GM21423 (cell line): ENCODE data around the gene HOXA9.
A peak's percentile ranks its signal among the peaks of the same experiment; 100 is the strongest.

Experiments
- ATAC-seq: cut with Tn5 transposase; IDR thresholded peaks from one replicate; pipeline ENCODE4 v1.9.1; 2021; ENCODE audit warnings: mild to moderate bottlenecking, moderate library complexity; ENCODE audit not compliant: unreplicated experiment

The HOXA9 gene

GRCh38 chr7:27130540-27131389, 34.6 kb downstream of the HOXA9 start, which contains the start of gene HOXA4:
TSS of gene HOXA4 (minus strand) at chr7:27130757. CDS start at chr7:27130733, 24 bp downstream.
- peak; percentile 71 for ATAC-seq

DNA sequence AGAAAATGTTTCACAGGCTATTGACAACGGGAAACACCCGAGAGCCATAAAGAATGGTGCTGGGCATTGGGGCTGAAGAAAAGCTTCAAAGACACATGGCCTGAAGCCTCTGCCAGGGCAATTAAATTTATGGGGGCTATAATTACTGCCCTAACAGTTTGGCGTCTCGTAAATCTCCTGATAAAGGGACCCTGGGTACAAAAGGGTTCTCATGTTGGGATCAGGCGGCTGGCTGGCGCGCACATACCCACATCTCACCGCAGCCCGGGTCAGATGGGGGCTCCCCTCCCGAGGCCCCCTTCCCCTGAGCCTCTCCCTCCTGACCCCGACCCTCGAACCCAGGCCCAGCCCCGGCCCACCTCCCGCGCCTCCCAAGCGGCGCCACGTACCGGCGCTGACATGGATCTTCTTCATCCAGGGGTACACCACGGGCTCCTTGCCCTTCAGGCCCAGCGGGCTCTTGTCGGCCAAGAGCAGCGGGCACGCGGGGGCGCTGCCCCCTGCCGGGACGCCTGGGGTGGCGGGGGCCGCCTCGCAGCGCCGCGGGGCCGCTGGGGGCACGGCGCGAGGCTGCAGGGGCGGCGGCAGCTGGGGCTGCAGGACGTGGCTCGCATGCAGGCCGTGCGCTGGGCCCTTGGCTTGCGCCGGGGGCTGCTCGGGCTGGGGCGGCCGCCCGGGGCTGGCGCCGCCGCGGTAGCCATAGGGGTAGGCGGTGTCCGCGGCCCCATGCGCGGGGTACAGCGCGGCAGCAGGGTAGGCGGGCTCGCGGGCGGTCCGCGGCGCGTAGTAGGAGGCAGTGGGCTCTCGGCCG, 35.4 kb downstream of the HOXA9 start:
- no peak for ATAC-seq

- ATAC-seq, result no peak
These were observed 36.3 kb downstream of the HOXA9 start for GRCh38 chr7:27128776-27129728.

DNA sequence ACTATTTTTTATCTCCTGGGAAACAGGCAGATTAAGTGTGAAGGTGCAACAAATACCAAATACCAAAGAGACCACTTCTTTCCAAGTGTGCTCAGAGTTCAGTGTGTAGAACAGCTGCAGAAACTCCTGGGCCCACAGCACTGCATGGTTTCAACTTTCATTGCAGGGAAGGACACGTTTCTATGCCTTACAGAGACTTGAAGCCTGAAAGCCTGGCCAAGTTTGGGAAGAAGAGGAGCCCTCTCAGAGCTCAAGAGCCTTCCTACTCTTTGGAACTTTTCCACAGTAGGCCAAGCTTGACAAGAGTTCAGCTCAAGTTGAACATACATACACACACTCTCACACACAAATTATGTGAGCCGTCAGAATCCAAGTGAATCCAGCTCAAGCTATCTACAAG, 37.3 kb downstream of the HOXA9 start:
- ATAC-seq, result no peak

GRCh38 chr7:27126596-27127327, 38.6 kb downstream of the HOXA9 start:
- no peak for ATAC-seq

DNA sequence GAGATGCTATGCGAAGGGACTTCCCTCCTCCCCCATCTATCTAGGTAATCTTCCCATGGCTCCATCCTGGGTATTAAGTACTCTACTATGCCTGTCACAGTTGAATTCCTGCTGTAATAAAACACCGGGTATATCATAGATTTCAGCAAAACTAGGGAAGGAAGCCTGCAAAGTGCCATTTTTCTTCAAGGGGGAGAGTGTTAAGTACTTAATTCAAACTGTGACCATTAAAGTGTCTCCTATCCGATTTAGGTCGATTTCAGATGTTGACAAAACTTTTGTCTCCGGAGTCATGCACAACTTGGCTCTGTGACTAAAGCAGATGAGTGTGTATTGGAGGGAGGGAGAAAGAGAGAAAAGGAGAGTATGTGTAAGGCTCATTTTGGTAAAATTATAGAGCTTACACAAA, 39.3 kb downstream of the HOXA9 start:
- ATAC-seq, result no peak

- no peak for ATAC-seq
These were observed 40.2 kb downstream of the HOXA9 start for GRCh38 chr7:27124902-27125689.

GRCh38 chr7:27124096-27124901, 41.0 kb downstream of the HOXA9 start:
- ATAC-seq, result no peak

DNA sequence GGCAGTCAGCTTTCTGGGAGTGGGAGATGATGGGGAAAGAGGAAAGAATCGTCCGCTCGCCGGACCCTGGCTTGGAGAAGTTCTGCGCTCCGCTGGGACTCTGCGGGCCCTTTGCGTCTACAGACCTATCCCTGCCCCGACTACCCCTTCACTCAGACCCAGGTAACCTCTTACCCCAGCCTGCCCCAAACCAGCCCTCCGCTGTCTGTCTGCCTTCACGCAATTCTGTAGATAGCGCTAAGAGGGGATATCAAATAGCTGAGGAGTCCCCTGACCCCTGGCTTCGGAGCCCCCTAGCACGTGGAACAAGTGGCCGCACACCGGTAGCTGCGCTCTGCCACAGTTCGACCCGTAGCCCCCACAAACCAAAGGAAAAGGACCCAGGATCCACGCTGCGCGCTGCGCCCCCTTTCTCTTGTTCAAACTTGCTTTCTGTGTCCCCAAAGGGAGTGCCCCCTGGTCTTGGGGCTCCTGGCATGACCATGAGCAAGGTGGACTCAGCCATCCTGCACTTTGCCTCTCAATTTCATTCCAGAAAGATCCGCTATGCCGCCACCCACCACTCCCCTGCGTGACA, 41.8 kb downstream of the HOXA9 start:
- ATAC-seq, result no peak

DNA sequence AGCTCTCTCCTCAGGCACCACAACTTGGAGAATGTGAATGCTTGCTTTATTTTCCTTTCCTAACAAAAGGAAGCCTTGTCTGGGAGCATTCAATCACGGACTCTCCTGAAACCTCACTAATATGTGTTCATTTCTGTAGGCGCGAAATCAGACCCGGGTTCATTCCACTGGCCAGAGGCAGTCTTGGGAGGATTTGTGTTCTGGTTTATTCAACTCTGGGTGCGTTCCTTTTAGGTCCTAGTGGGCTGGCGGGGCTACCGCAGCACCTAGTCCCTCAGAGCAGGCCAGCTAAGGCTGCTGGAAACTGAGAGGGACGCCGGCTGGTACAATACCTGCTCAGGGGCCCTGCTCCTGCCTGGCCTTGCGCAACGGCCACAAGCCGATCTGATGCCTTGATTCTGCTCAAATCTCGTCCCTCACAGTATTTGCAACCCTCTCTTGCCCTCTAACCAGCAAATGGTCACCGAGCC, 42.3 kb downstream of the HOXA9 start:
- ATAC-seq, result no peak

GRCh38 chr7:27122077-27122910, 43.0 kb downstream of the HOXA9 start:
- no peak for ATAC-seq

- ATAC-seq, result no peak
These were observed 43.7 kb downstream of the HOXA9 start for GRCh38 chr7:27121684-27122076.

- no peak for ATAC-seq
These were observed 45.9 kb downstream of the HOXA9 start for GRCh38 chr7:27119412-27119911.

GRCh38 chr7:27118580-27118979, 46.8 kb downstream of the HOXA9 start:
- ATAC-seq, result no peak

- ATAC-seq, result no peak
These were observed 47.3 kb downstream of the HOXA9 start for GRCh38 chr7:27117887-27118491.
